GOT3 (cell line): ENCODE data around the gene PCSK6.

Experiments
- DNase-seq: peaks from one replicate; lab custom pipeline; 2025; ENCODE audit warnings: mixed read lengths; lab: John Stamatoyannopoulos, UW

PCSK6 gene

GRCh38 chr15:101398247-101398646 lies 91.3 kb downstream of the PCSK6 start:
- no peak for DNase-seq

- DNase-seq = no peak
Observed at GRCh38 chr15:101397521-101398003, 91.9 kb downstream of the PCSK6 start.

GRCh38 chr15:101396484-101397261 lies 92.8 kb downstream of the PCSK6 start:
- DNase-seq = no peak

GRCh38 chr15:101394654-101395053 lies 94.9 kb downstream of the PCSK6 start:
- DNase-seq = no peak

GRCh38 chr15:101394056-101394630 lies 95.4 kb downstream of the PCSK6 start:
- DNase-seq = no peak

GRCh38 chr15:101393172-101393571 lies 96.3 kb downstream of the PCSK6 start:
- no peak for DNase-seq

GRCh38 chr15:101391981-101392640 lies 97.4 kb downstream of the PCSK6 start:
- no peak for DNase-seq

GRCh38 chr15:101391431-101391830 lies 98.1 kb downstream of the PCSK6 start:
- DNase-seq = no peak

- DNase-seq = no peak
Observed at GRCh38 chr15:101390462-101390861, 99.0 kb downstream of the PCSK6 start.

- no peak for DNase-seq
Observed at GRCh38 chr15:101390060-101390459, 99.4 kb downstream of the PCSK6 start.

GRCh38 chr15:101389362-101389761 lies 100.1 kb downstream of the PCSK6 start:
- DNase-seq = no peak

- no peak for DNase-seq
Observed at GRCh38 chr15:101388046-101388445, 101.5 kb downstream of the PCSK6 start.

- no peak for DNase-seq
Observed at GRCh38 chr15:101387574-101387973, 101.9 kb downstream of the PCSK6 start.

GRCh38 chr15:101386967-101387366 lies 102.5 kb downstream of the PCSK6 start:
- no peak for DNase-seq

GRCh38 chr15:101386006-101386405 lies 103.5 kb downstream of the PCSK6 start:
- no peak for DNase-seq

GRCh38 chr15:101384276-101384675 lies 105.2 kb downstream of the PCSK6 start:
- no peak for DNase-seq

GRCh38 chr15:101382544-101382943 lies 107.0 kb downstream of the PCSK6 start:
- DNase-seq = no peak

GRCh38 chr15:101381671-101382212 lies 107.8 kb downstream of the PCSK6 start:
- no peak for DNase-seq

- no peak for DNase-seq
Observed at GRCh38 chr15:101380146-101380545, 109.4 kb downstream of the PCSK6 start.

GRCh38 chr15:101379647-101380046 lies 109.9 kb downstream of the PCSK6 start:
- DNase-seq = no peak

GRCh38 chr15:101378879-101379278 lies 110.6 kb downstream of the PCSK6 start:
- DNase-seq = no peak

- no peak for DNase-seq
Observed at GRCh38 chr15:101378171-101378755, 111.2 kb downstream of the PCSK6 start.
